Gastrocnemius medialis (tissue), 4 donors: Measurements from ENCODE around the gene NCOA3. TPM values are rescaled to one million over a fixed set of nuclear protein-coding genes. Genes with fewer than 3 reads are reported as not detected.

ENCODE experiments used
- ATAC-seq, 2 donors: fragments of 150-250 bp; one replicate each; pipeline ENCODE4 v1.9.1; 2016
- DNase-seq, 2 donors: peaks; one replicate each; pipeline ENCODE4 v3.0.0-alpha.2; 2019
- H3K27ac ChIP-seq, 4 donors: fragments of 200-600 bp; sonication (generic); 1 replicate in 1 of 4; 2 replicates in 3 of 4; pipeline ENCODE4 v1.5.1; 2016 to 2018; ENCODE audit warnings: mild to moderate bottlenecking in 2 of 4, moderate library complexity in 1 of 4
- H3K27me3 ChIP-seq, 3 donors: fragments of 200-600 bp; sonication (generic) in 2 of 3; 1 replicate in 1 of 3; 2 replicates in 2 of 3; pipeline versions ENCODE4 v1.5.1 to v1.6.0; 2016 to 2019; ENCODE audit warnings: mild to moderate bottlenecking in 1 of 3, moderate library complexity in 1 of 3
- H3K36me3 ChIP-seq, 2 donors: fragments of 200-600 bp; sonication (generic) in 1 of 2; one replicate each; pipeline ENCODE4 v1.5.1; 2017 to 2018
- H3K4me1 ChIP-seq, 2 donors: fragments of 200-600 bp; sonication (generic) in 1 of 2; one replicate each; pipeline ENCODE4 v1.5.1; 2016 to 2017; ENCODE audit warnings: mild to moderate bottlenecking in 2 of 2
- H3K4me3 ChIP-seq, 4 donors: fragments of 200-600 bp; sonication (generic) in 3 of 4; 1 replicate in 1 of 4; 2 replicates in 3 of 4; pipeline ENCODE4 v1.5.1; 2016 to 2019; ENCODE audit warnings: mild to moderate bottlenecking in 2 of 4
- H3K9me3 ChIP-seq, 3 donors: fragments of 200-600 bp; sonication (generic) in 2 of 3; 1 replicate in 1 of 3; 2 replicates in 2 of 3; pipeline ENCODE4 v1.5.1; 2016 to 2019
- POLR2A ChIP-seq, 2 donors: fragments of 450-650 bp; IDR thresholded peaks; one replicate each; pipeline ENCODE4 v1.6.1; 2017; ENCODE audit warnings: antibody characterized with exemption in 2 of 2, mild to moderate bottlenecking in 2 of 2, moderate library complexity in 2 of 2
- in situ Hi-C, 4 donors: fragments of 200-750 bp; cut with MboI; loops; one replicate each; pipeline versions ENCODE4 v1.15.0 to v1.8.0; 2017; ENCODE audit warnings: low sequenced_read_pairs in 4 of 4
- intact Hi-C: fragments of 100-400 bp; cut with DNase I; formaldehyde crosslinking; loops from one replicate; pipeline ENCODE4 v1.15.1; 2023; ENCODE audit warnings: low total_unique reads
- total RNA-seq, 4 donors: library from RNA; depleted of rRNA; stranded (reverse); fragments of >200 nt; gene quantifications; one replicate each; pipeline versions ENCODE4 v1.1.0 to v1.2.3, GENCODE V29; 2016
- TF ChIP-seq, protein P1 (sequence below), 5 experiments: fragments of 450-650 bp in 3 of 5; fragments of 200-600 bp in 2 of 5; sonication (generic) in 2 of 5; IDR thresholded peaks in 4 of 5; conservative IDR thresholded peaks in 1 of 5; 1 replicate in 4 of 5; 2 replicates in 1 of 5; pipeline ENCODE4 v1.5.1; 2016 to 2019; ENCODE audit warnings: antibody characterized with exemption in 5 of 5, mild to moderate bottlenecking in 3 of 5, moderate library complexity in 3 of 5

Gene NCOA3
- total RNA-seq, 4 donors from 2014 or later: 52.5 to 86.1 (median 70.1) TPM

DNA sequence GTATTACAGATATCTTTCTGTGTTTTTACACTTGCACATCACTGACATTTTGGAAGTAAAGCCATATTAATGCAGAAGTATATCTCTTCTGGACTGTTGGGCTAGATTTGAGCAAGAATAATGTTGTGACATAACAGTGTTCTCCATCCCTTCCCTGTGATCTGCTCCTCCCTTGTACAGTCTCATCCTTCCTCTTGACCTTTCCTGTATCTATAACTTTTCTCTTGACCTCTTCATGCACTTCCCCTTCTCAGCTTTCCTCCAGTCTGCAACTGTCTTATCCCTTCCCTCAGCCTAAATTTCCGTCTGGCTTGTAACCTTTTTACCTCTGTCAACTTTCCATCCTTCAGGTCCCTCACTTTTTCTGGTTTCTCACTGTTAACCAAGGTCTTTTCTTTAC lies 29.8 kb downstream of the NCOA3 start:
- in situ Hi-C loops (no loop called here), intact Hi-C loops (no loop called here)
- H3K4me1 ChIP-seq: peaks cover 5 to 8% of the 10 kb centered on the region in 2 donors
- H3K27ac ChIP-seq: no peak overlapping the region
- TF ChIP-seq, protein P1, sequence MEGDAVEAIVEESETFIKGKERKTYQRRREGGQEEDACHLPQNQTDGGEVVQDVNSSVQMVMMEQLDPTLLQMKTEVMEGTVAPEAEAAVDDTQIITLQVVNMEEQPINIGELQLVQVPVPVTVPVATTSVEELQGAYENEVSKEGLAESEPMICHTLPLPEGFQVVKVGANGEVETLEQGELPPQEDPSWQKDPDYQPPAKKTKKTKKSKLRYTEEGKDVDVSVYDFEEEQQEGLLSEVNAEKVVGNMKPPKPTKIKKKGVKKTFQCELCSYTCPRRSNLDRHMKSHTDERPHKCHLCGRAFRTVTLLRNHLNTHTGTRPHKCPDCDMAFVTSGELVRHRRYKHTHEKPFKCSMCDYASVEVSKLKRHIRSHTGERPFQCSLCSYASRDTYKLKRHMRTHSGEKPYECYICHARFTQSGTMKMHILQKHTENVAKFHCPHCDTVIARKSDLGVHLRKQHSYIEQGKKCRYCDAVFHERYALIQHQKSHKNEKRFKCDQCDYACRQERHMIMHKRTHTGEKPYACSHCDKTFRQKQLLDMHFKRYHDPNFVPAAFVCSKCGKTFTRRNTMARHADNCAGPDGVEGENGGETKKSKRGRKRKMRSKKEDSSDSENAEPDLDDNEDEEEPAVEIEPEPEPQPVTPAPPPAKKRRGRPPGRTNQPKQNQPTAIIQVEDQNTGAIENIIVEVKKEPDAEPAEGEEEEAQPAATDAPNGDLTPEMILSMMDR (IDR thresholded peaks at IDR 0.05 in 4 of 5, conservative IDR thresholded peaks at IDR 0.05 in 1 of 5): no peak
- no peak for TF ChIP-seq POLR2A (IDR thresholded peaks at IDR 0.05)
- no peak overlapping the region for H3K4me3 ChIP-seq
- H3K36me3 ChIP-seq: no peaks in the 10 kb centered on the region
- DNase-seq: no peak
- no peaks in the 10 kb centered on the region for H3K9me3 ChIP-seq
- no peak for ATAC-seq
- H3K27me3 ChIP-seq: no peaks in the 10 kb centered on the region

DNA sequence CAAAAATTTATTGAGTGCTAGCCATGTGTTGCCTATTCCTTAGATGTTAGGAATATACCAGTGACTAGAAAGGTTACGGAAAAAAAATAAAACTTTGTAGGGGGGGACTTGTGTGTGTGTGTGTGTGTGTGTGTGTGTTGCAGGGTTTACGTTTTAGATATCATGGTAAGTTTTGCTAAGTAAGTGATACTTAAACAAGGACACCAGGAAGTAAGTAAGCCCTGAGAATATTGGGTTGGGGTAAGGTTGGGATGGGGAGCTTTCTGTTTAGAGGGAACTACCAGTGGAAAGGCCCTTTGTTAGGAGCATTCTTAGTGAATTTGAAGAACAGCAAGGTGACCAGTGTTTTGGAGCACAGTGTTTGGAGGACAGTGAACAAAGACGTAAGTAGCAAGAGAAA lies 30.3 kb downstream of the NCOA3 start:
- Histone ChIP-seq H3K9me3 (no peaks in the 10 kb centered on the region), H3K4me3 (no peak overlapping the region), H3K36me3 (no peaks in the 10 kb centered on the region), H3K27ac (no peak overlapping the region), H3K27me3 (no peaks in the 10 kb centered on the region), H3K4me1 (peaks cover 5 to 8% of the 10 kb centered on the region in 2 donors)
- DNase-seq (no peak), ATAC-seq (no peak)
- intact Hi-C loops: no loop called here
- no peak for TF ChIP-seq POLR2A (IDR thresholded peaks at IDR 0.05)
- TF ChIP-seq, protein P1 (IDR thresholded peaks at IDR 0.05 in 4 of 5, conservative IDR thresholded peaks at IDR 0.05 in 1 of 5): no peak
- in situ Hi-C loops: no loop called here

DNA sequence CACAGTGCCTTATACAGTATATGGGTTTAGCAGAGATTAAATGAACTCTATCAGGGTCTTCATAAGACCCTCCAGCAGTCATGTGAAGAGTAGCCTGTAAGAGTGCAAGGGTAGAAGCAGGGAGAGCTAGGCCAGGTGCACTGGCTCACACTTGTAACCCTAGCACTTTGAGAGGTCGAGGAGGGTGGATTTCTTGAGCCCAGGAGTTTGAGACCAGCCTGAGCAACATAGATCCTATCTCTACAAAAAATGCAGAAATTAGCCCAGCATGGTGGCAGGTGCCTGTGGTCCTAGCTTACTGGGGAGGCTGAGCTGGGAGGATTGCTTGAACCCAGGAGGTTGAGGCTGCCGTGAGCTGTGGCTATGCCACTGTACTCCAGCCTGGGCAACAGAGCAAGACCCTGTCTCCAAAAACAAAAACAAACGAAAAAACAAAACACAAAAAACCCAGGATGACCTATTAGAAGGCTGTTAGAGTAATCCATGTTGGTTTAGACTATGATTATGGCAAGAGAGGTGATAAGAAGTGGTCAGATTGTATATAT lies 31.9 kb downstream of the NCOA3 start:
- ATAC-seq (no peak), DNase-seq (no peak)
- in situ Hi-C loops (no loop called here), intact Hi-C loops (no loop called here)
- Histone ChIP-seq H3K9me3 (no peaks in the 10 kb centered on the region), H3K27me3 (no peaks in the 10 kb centered on the region), H3K4me3 (no peak overlapping the region), H3K36me3 (no peaks in the 10 kb centered on the region), H3K4me1 (peaks cover 5 to 22% of the 10 kb centered on the region in 2 donors), H3K27ac (no peak overlapping the region)
- no peak for TF ChIP-seq POLR2A (IDR thresholded peaks at IDR 0.05)
- TF ChIP-seq, protein P1 (IDR thresholded peaks at IDR 0.05 in 4 of 5, conservative IDR thresholded peaks at IDR 0.05 in 1 of 5): no peak

DNA sequence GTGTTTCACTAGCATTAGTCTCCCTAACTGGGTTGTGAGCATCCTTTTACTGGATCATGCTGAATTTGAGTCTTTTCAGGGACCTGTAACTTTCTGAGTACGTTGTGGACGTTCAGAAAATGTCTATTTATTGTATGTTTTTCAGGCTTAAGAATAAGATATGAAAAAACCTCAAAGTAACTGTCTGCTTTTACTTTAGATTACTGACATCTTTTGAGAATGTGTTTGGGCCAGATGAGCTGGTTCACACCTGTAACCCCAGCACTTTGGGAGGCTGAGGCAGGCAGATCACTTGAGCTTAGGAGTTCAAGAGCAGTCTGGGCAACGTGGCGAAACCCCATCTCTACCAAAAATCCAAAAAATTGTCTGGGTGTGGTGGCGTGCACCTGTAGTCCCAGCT lies 32.7 kb downstream of the NCOA3 start:
- no peak overlapping the region for H3K4me3 ChIP-seq
- intact Hi-C loops (no loop called here), in situ Hi-C loops (no loop called here)
- TF ChIP-seq POLR2A (IDR thresholded peaks at IDR 0.05): no peak
- TF ChIP-seq, protein P1 (IDR thresholded peaks at IDR 0.05 in 4 of 5, conservative IDR thresholded peaks at IDR 0.05 in 1 of 5): no peak
- H3K9me3 ChIP-seq: no peaks in the 10 kb centered on the region
- no peaks in the 10 kb centered on the region for H3K27me3 ChIP-seq
- H3K4me1 ChIP-seq: peaks cover 5 to 22% of the 10 kb centered on the region in 2 donors
- no peaks in the 10 kb centered on the region for H3K36me3 ChIP-seq
- ATAC-seq: no peak
- no peak overlapping the region for H3K27ac ChIP-seq
- DNase-seq: no peak

DNA sequence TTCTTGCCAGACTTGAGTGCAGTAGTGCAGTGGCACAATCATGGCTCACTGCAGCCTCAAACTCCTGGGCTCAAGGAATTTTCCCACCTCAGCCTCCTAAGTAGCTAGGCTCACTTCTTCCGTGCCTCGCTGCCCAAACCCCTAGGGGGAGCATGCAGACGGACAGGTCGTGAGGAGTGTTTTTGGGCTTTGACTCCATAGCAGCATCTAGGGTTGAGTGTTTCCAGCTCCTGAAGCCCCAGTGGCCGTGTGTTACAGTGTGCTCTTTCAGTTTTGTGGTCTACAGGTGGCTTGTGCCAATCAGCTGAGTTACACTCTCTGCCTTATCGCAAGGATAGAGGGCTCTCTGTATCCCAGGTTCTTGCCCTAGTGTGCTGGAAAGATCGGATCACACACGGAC lies 33.4 kb downstream of the NCOA3 start:
- Histone ChIP-seq H3K27ac (no peak overlapping the region), H3K4me3 (no peak overlapping the region), H3K27me3 (no peaks in the 10 kb centered on the region), H3K9me3 (no peaks in the 10 kb centered on the region), H3K4me1 (peaks cover 5 to 22% of the 10 kb centered on the region in 2 donors), H3K36me3 (no peaks in the 10 kb centered on the region)
- TF ChIP-seq POLR2A (IDR thresholded peaks at IDR 0.05): no peak
- TF ChIP-seq, protein P1 (IDR thresholded peaks at IDR 0.05 in 4 of 5, conservative IDR thresholded peaks at IDR 0.05 in 1 of 5): no peak
- ATAC-seq (no peak), DNase-seq (no peak)
- intact Hi-C loops: no loop called here
- in situ Hi-C loops: no loop called here
